ENCODE results near the gene TLR9.

DNA sequence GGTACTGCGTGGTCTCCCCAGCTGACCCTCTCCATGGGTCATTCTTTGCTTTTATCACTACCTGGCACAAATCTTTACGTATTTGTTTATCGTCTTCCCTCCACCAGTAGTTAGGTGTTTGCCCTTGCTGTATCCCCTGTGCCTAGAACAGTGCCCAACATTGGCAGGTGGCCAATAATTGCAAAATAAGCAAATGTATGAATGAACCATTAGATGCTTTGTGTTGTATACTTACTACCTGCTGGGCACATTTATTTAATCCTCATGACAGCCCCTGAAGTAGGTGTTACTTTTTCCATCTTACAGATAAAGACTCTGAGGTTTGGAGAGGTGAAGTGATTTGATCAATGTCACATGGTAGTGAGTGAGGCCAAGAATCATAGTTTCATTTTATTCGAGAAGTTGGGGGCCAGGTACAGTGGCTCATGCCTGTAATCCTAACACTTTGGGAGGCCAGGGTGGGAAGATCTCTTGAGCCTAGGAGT, 15.5 kb upstream of the TLR9 start:
- no peak for TF ChIP-seq POLR2AphosphoS5 (IDR thresholded peaks at IDR 0.05)
- TF ChIP-seq, protein P1, sequence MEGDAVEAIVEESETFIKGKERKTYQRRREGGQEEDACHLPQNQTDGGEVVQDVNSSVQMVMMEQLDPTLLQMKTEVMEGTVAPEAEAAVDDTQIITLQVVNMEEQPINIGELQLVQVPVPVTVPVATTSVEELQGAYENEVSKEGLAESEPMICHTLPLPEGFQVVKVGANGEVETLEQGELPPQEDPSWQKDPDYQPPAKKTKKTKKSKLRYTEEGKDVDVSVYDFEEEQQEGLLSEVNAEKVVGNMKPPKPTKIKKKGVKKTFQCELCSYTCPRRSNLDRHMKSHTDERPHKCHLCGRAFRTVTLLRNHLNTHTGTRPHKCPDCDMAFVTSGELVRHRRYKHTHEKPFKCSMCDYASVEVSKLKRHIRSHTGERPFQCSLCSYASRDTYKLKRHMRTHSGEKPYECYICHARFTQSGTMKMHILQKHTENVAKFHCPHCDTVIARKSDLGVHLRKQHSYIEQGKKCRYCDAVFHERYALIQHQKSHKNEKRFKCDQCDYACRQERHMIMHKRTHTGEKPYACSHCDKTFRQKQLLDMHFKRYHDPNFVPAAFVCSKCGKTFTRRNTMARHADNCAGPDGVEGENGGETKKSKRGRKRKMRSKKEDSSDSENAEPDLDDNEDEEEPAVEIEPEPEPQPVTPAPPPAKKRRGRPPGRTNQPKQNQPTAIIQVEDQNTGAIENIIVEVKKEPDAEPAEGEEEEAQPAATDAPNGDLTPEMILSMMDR (IDR thresholded peaks at IDR 0.05), result no peak
